IPS-NIHi7 (cell line): ENCODE data around the gene ANXA2R.
"Not testable (repeated sequence)": the region's sequence is repeated elsewhere in the genome, so short reads cannot be mapped to it uniquely, and the experiment has no call there.

ENCODE experiments used
- DNase-seq: peaks from one replicate; pipeline ENCODE4 v3.0.0; 2012; ENCODE audit warnings: mixed read lengths; ENCODE audit errors: extremely low spot score

Gene ANXA2R, protein sequence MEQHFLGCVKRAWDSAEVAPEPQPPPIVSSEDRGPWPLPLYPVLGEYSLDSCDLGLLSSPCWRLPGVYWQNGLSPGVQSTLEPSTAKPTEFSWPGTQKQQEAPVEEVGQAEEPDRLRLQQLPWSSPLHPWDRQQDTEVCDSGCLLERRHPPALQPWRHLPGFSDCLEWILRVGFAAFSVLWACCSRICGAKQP

DNA sequence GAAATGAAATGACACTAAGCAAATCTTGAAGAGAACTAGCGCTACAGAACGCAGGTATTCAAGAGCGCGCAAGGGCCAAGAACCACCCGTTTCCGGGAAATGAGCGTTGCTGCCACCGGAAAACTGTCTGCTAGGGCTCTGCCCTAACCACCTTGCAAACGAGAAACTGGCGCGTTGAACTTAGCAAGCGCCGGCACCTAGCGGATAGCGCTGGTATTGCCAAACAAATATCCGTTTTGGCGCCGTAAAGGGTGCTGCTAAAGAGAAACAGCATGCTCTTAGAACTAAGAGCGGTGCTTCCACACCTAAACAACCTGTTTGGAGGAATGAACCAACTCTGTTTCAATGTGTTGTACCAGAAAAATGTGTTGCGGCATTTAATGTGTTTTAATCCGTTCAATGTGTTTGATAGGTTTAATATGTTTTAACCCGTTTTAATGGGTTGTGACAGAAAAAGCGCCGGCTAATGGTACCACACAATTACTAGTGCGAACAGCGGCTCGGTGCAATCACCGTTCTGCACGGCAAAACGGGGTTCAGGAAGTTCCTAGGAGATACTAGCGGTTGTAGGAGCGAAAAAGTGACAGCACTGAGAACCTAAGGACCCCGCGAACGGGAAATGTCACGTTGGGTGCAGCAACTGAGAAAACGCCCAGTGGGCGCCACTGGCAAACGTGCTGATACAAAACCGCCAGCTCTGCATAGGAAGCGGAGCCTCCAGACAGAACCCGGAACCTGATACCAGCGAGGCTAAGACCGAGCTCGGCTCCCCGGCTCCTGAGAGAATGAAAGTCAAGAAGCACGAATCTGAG lies at the start of gene ANXA2R:
Gene ANXA2R, minus strand, starts transcription at position 33 of the 812 bp plus-strand sequence. CDS start 273 bp downstream, outside the sequence.
- peak; percentile 38 for DNase-seq

DNA sequence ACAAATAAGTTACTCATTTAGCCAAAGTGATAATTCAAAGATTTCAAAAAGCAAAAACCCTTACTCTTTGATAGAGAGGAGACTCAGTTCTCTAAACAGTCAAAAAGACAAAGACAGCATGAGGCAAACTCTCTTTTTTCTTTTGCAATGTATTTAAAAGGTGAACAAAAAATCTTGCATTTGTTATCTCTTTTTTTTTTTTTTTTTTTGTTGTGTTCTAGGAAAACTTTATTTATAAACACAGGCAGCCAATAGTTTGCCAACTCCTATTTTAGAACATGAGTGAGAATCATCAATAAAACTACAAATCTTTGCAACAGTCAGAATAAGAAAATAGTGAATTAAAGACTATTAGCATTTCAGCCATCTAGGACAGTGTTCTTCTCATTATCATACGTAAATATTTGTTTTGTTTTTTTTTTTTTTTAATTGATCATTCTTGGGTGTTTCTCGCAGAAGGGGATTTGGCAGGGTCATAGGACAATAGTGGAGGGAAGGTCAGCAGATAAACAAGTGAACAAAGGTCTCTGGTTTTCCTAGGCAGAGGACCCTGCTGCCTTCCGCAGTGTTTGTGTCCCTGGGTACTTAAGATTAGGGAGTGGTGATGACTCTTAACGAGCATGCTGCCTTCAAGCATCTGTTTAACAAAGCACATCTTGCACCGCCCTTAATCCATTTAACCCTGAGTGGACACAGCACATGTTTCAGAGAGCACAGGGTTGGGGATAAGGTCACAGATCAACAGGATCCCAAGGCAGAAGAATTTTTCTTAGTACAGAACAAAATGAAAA lies 46.2 kb upstream of the ANXA2R start:
- not testable (repeated sequence) for DNase-seq

DNA sequence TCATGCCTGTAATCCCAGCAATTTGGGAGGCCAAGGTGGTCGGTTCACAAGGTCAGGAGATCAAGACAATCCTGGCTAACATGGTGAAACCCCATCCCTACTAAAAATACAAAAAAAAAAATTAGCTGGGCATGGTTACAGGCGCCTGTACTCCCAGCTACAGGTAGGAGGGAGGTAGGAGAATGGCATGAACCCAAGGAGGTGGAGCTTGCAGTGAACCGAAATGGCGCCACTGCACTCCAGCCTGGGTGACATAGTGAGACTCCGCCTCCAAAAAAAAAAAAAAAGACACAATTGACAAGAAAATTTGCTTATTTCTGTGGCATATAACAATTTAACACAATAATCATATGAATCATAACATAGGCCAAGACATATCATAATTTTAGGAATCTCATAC lies 45.3 kb upstream of the ANXA2R start:
- DNase-seq = no peak

DNA sequence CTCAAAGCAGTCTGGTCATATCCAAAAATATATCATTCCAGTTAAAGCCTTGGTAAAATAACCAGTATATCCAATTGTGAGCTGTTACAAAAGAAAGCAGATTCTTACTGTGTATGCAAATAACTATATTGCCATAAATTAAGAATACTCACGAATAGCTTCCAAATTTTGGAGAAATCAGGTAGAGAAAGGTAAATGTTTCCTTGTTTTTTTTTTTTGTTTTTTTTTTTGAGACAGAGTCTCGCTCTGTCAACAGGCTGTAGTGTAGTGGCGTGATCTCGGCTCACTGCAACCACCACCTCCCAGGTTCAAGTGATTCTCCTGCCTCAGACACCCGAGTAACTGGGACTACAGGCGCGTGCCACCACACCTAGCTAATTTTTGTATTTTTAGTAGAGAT lies 44.3 kb upstream of the ANXA2R start:
- DNase-seq = not testable (repeated sequence)

DNA sequence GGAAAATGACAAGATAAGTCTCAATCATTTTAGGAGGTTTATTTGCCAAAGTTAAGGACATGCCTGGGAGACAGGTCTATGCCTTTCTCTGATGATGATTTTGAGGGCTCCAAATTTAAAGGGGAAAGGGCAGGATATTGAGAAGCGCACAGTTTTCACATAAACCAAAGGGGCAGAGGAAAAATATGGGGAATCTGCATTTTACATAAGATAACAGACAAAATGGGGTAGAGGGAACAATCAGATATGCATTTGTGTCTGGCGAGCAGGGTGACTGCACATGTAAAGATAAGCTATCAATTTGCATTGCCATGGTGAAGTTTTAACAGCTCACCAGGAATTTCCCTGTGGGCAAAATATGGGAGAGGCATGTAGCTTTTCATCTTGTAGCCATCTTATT lies 41.2 kb upstream of the ANXA2R start:
- not testable (repeated sequence) for DNase-seq

DNA sequence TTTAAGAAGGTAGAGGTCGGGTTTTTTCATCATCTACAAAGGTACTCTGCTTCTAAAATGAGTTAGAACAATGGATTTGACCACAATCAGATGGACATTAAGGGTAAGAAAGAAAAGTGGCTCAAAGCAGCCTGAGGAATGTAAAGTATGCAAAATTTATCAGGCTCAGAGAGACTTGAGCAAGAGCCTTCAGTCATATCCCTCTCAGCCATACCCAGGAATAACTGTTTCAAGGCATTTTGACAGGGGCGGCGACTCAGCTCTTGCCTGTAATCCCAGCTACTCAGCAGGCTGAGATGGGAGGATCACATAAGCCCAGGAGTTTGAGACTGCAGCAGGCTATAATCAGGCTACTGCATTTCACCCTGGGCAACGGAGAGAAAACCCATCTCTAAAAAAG lies 38.8 kb upstream of the ANXA2R start:
- DNase-seq = no peak

DNA sequence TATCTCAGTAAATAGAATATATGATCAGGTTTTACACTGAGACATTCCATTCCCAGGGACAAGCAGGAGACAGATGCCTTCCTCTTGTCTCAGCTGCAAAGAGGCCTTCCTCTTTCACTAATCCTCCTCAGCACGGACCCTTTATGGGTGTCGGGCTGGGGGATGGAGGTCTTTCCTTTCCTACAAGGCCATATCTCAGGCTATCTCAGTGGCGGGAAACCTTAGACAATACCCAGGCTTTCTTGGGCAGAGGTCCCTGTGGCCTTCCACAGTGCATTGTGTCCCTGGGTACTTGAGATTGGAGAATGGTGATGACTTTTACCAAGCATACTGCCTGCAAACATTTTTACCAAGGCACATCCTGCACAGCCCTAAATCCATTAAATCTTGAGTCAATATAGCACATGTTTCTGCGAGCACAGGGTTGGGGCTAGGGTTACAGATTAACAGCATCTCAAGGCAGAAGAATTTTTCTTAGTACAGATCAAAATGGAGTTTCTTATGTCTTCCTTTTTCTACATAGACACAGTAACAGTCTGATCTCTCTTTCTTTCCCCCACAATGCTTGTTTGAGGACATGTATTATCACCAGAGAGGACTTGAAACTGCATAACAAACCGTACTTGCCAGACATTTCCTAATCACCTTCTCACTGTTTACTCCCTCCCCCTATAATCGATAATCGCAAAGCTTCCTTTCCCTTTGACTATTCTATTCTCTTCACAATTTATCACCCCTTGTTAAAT lies 37.5 kb upstream of the ANXA2R start:
- DNase-seq = not testable (repeated sequence)

DNA sequence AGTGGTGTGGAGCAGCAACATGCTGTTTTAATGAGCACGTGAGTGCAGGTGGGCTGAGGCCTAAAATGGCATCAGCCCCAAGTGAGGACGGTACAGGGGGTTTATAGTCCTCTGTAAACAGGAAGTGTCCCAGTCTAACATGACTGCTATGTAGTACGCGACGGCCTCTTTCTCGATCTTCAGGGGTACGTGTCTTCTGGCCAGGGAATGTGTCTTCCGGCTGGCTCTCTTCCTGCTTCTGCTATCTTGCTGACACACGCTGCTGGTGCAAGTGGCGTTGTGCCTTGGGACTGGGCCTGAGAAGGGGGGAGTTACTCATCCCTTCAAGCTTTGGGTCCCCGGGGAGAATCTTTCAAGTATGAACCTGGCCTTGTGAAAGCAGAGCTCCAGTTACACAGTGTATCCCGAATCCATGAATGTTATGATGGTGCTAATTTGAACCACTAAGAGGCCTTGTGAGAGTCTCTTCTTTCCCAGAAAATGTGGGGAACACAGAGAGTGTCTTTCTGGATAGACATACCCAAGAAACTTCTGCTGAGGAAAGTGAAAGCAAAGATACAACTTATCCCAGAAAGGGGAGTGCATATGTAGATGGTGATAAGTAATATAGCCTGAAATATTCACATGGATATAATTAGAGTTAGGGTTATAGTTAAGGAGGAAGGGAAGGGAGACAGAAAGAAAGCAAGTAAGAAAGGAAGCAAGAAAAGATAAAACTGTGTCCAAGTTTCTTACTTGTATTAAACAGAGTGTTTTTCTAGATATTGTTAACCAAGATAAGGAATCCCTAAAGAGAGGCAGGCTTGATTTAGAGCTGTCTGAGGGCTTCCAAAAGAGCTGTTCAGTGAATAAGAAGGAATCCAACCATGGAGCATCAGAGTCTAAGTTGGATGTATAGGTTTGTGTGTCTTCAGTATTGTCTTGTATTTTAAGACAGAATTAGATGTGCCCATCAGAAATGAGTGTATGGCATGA lies 35.5 kb upstream of the ANXA2R start:
- DNase-seq = no peak

DNA sequence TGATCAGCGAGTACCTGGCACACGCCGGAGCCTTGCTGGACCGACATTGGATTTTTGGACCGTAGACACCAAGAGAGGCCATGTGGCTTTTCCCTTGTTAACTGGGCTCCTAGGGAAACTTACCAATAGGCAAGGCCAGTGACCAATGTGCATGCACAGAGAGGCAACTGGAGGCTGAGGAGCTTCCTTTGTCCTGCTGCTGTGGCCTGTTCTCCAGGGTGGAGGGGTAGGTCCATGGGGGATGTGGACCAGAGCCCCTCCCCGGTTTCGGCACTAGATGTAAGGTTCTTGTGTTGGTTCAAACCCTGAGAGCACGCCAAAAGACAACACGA lies 34.8 kb upstream of the ANXA2R start:
- DNase-seq = no peak

DNA sequence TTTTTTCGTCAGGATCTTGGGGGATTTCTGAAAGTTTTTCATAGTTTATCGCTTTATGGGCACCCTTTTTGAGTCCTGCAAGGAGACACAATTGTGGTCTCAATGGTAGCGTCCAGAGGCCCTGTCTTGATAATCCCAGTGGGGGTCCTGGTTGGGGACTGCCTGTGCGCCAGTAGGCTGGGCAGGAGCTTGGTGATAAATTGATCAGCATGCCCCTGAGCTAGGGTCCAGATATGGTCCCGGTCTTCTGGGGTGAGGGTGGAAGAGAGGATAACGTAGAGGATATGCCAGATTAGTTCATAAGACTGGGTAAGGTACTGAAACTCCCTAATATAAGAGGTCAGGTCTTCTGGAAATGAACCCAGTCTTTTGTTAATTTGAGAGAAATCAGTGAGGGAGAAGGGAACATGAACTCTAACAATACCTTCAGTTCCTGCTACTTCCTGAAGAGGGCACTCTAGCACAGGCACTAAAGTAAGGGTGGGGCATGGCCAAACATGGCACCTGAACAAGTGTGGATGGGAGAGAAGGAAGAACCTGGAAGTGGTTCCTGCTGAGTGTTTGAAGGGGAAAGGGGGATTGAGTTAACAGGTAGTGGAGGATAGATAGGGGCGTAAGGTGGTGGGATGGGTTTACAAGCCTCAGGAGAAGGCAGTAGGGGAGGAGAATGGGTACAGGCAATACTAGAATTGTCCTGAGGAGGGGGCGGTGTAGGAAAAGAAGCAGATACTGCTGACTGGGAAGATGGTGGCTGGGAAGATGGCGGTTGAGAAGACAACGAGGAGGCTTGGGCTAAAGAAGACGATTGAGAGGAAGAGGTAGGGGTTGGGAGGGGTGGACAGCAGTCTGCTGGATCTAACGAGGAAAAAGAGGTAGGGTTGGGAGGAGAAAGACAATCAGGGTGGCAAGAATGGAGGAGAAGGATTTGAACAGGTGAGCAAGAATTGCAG lies 33.8 kb upstream of the ANXA2R start:
- DNase-seq = peak; percentile 59

DNA sequence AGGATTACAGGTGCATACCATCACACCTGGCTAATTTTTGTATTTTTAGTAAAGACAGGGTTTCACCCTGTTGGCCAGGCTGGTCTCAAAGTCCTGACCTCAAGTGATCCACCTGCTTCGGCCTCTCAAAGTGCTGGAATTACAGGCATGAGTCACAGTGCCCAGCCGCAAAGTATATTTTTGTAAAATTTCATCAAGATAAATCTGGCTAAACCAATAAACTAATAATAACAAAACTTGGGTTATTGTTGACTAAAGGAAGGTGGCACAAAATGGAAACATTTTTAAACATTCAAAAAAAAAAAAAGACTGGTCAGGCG lies 29.2 kb upstream of the ANXA2R start:
- DNase-seq = not testable (repeated sequence)

DNA sequence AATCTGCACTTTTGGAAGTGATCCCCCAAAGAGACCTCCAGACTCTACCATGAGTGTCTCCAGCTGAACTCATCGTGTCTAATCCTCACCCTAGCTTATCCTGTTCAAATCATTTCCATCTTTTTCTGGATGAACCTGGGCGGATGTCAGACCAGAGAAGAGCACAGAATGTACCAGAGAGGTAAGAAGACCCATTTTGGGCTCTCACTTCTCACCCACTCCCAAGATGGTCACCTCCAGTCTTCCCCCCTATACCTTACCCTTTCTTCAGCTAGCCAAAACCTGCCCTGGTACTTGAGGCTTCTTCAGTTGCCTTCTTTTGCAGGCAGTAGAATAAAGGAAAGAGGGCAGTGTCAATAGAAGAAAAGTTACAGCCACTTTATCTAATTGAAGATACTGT lies 27.9 kb upstream of the ANXA2R start:
- DNase-seq = no peak

DNA sequence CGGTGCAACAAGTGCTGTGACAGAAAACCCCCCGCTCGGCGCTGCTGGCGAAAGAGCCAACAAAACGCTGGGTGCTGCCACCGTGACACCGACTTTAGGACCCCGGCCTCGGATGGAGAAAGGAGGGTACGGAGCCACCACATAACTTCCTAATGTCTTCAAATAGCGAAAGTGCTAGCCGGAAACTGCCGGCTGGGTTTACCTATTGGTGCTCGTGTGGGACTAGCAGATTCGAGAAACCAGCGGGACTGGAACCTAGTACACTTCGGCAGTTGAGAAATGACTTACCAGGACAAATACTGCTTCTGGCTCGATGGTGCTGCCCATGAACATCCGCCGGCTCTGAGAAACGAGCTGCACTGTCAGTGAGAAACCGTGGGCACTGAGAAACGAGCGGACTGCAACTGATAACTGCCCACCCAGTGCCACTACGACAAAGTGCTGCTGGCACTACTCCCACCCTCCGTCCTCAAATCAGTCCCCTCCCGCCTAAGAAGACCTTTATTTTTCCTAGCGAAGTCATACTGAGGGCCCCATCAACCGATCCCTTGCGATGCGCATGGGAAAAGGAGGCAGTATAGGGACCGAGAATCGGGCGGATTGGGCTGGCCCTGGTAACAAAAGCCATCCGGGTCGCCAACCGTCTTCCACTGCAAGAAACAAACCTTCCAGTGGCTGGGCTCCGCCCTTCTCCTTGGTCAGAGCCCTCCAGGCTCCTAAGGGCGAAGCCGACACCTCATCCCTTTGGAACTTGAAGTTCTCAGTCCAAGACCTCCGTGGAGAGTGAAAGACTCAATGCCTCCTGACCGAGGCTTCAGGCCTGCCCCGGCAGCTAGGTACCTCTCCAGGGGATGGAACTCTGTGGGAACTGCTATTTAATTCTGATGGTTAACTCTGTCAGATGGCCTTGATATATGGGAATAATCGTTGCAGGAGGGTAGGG lies 27.0 kb upstream of the ANXA2R start:
- DNase-seq = peak; percentile 57

DNA sequence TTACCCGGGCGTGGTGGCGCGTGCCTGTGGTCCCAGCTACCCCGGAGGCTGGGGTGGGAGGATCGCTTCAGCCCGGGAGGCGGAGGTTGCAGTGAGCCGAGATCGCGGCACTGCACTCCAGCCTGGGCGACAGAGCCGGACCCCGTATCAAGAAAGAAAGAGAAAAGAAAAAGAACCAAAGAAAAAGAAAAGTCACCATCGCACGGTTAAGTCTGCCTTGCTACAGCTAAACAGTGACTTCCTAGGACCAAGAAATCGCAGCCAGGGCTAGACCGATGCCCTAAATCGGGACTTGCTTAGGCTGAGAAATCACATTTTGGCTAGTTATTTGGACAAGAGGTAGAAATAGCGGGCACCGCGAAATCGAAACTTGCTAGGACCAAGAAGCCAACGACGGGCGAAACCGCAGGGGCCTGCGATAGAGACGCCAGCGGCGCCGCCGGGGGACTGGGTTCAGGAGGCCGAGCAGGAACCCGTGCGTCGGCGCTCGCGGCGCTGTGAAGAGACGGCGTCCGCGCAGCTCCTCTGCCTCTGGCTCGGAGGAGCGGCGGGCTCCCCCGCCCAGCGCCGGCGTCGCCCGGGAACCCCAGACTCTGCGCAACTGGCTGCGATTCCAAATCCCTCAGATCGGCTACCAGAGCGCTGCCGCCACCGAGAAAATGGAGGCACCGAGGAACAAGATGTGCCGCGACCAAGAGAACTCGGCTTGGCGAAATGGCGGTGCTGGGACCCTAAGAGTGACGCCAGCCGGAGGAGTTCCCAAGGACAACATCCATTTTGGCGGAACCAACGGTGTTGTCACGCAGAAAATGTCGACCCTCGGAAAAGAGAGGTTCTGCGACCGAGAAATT lies 26.1 kb upstream of the ANXA2R start:
- DNase-seq = peak; percentile 42

DNA sequence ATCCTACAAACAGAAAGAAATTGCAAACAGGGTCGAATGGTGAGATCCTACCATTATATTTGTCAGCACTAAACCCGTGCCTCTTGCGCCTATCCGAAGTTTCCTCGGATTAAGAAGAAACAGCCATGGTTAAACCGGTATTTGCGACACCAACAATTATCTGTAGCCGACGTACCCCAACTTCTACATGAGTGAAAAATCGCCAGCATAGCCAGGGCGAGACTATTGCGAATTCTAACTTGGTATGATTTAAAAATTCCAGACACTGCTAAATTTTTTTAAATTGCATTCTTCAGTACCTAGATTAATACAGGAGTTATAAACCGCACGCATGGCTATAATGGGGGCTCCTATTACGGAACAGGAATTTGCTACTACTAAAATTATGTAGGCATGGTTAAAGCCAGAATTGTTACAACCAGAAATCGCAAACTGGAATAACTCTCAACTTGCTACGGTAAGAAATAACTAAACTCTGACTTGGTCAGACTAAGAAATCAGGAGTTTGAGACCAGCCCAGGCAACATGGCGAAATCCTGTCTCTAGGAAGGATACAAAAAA lies 25.3 kb upstream of the ANXA2R start:
- DNase-seq = no peak

DNA sequence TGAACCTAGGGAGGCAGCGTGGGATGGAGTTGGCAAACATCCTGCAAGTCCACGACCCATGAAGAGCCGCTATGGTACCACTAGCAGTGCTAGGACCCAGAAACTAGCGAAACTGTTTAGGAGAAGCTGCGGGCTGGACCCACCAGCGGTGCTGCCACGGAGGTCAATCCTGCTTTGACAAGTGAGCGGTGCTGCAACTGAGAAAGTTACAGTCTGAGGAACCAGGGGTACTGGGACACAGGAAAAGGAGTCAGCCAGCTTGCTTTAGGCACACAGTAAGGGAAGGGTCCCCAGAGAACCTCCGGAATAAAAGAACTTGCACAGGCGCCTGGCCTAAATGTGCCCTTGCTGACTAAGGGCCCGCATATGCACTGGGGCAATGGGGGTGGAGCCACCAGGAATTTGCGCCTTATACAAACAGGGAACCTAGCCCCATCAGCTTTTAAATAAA lies 23.6 kb upstream of the ANXA2R start:
- DNase-seq = no peak

DNA sequence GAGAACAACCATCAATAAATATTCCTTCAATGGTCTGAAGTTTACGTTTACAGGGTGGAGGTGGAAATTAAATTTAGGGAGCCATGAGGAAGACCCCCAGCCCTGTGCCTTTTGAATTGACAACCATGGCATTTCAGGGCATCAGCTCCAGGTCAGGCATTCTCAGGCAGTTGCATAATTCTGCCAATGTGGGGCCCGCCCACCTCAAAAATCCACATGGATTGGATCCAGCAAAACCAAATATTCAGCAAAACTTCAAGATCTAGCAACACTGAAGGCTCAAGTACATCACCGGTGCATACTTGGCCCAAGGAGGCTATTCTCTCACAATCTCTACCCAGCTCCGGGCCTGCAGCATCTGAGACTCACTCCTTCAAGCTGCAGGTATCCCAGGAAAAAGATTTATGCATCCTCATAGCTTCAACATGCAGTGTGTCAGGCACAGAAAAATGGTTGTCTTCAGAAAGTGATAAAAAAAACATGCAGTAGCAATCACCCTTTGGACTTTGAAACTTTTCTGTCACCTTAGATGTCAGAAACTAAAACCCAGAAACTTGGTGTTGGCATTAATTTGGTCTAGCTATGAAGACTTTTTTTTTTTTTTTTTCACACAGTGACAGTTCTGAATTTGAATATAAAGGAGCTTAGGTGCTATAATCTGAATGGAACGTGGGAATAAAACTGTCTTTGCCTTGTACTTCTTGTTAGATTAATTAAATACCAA lies 21.4 kb upstream of the ANXA2R start:
- no peak for DNase-seq
